HG02571 (cell line): ENCODE measurements around the gene FCHSD1.
"Not testable (repeated sequence)": the region's sequence is repeated elsewhere in the genome, so short reads cannot be mapped to it uniquely, and the experiment has no call there.

ENCODE experiments used
- ATAC-seq: cut with Tn5 transposase; IDR thresholded peaks from one replicate; pipeline ENCODE4 v1.9.1; 2021; ENCODE audit warnings: mild to moderate bottlenecking, moderate library complexity; ENCODE audit not compliant: unreplicated experiment

The FCHSD1 gene

DNA sequence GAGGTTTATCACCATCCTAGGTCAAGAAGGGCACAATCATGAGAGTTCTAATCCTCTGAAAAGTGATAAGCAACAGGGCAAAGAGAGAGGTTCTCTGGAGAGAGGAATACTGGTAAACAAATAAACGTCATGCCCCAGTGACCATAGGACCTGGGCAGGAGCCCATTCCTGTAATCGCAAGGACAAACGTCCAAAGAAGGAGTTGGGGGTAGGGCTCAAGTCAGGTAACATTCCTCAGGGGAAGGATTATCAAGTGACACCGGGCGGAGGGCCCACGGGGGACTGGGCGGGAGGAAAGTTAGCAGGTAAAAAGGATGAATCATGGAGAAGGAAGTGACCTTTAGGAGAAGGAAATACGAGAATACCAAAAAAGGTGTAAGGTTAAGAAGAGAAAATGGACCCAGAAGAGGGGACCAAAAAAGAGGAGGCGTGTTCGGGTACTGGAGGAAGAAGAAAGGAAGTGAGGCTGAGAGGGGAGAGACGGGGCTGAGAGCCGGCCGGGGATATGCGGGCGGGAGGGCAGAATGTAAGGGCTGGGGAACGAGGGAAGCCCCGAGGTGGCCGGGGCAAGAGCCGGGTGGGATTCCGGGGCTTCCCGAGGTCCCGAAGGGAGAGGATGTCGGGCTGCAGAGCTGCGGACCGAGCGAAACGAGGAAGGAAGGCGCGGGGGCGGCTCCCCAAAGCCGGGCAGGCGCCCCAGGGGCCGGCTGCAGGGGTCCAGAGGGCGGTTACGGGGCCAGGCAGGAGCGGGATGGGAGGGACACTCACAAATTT is 33.0 kb downstream of the FCHSD1 start:
- peak; percentile 24 for ATAC-seq

DNA sequence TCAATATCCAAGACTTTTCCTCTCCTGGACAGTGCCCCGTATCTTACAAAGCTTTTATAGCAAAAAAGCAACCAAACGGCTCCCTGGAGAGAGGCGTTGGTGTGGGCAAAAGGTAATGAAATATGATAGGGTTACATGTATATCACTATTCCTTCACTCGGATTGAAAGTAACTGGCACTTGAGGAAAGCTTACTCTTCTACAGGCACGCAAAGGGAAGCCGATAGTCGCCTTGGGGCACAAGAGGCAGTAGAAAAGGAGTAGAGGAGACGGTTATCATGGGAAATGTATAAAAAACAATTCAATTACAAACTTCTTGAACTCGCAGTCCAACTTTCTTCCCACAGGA is 33.6 kb downstream of the FCHSD1 start:
- ATAC-seq: no peak

DNA sequence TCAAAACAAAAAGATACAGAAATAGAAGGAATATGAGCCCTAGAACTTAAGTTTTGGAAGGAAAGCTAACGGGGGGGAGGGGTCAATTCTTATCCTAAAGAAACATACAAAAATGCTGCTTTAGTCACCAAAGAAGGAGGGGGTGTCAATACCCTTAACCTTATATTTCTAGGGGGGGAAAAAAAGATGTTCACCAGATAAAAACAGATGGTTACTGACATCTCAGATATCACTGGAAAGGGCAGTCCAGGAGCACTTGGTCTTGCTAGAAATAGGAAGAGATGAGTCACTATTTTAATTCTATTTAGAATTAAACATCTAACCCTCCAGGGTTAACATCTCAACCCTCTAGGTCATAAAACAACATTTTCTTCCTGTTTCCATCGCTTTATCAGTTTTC is 34.1 kb downstream of the FCHSD1 start:
- no peak for ATAC-seq

DNA sequence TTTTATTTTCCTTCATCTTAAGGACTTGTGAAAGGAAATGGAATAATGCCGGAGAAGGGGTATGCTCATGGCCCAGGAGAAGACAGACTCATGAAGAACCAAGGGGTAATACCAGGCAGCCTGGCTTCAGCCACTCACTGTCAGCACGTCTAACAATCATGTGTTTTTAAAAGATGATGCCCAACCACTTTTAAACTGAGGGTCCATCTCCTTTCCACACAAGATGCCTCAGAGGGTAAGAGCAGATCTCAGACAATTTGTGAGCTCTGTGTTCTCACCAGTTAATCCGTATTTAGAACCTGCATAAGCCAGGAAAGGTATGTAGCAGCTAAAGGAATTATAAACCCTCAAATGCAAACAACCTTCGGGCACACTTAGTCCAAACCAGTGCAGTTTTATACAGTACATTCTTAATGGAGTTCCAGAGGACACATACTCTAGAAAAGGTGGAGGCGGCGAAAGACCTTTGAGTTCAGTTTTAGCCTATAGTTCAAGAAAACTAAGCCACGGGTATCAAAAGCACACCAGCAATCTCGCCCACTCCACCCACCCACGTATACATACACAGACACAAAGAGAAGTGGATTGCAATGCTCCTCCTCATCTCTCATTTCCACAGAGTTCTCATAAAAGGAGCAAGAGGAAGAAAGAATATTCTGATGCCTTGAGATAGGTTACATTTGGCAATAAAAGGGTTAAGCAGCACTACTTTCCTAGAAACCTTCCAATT is 35.1 kb downstream of the FCHSD1 start:
- no peak for ATAC-seq

- no peak for ATAC-seq
Measured at GRCh38 chr5:141613344-141613743, 37.9 kb downstream of the FCHSD1 start.

GRCh38 chr5:141611289-141611688 is 39.9 kb downstream of the FCHSD1 start:
- no peak for ATAC-seq

DNA sequence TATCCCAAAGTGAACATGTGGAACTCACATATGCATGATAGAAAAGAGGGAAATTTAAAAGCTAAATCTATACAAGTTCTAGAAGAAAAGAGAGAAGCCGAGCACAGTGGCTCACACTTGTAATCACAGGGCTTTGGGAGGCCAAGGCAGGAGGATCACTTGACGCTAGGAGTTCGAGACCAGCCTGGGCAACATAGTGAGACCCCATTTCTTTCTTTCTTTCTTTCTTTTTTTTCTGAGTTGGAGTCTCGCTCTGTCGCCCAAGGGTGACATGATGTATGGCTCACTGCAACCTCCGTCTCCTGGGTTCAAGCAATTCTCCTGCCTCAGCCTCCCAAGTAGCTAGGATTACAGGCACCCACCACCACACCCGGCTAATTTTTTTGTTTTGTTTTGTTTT is 41.3 kb downstream of the FCHSD1 start:
- ATAC-seq: not testable (repeated sequence)

GRCh38 chr5:141609044-141609443 is 42.2 kb downstream of the FCHSD1 start:
- no peak for ATAC-seq

DNA sequence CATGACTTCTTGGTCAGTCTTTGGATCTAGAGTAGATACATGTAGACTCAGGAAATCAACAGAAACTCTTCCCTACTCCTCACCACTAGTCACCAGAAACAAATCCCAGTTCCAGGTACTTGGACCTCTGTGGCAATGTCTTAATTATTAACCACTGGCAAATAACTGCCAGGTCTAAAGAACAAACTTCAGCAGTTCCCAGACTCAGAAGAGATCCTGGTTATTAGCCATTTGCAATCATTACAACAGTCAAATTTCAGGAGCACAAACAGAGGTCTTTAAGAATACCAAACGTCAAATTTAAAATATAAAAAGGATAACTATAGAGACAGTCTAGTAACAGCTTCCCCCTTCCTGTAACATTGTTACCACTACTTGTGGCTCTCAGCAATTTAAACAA is 42.7 kb downstream of the FCHSD1 start:
- ATAC-seq: no peak

- ATAC-seq: no peak
Measured at GRCh38 chr5:141608046-141608445, 43.2 kb downstream of the FCHSD1 start.

- peak; percentile 98 for ATAC-seq
Measured at GRCh38 chr5:141605523-141606277, 45.5 kb downstream of the FCHSD1 start.

- no peak for ATAC-seq
Measured at GRCh38 chr5:141603923-141604717, 47.1 kb downstream of the FCHSD1 start.

GRCh38 chr5:141602606-141603005 is 48.6 kb downstream of the FCHSD1 start:
- no peak for ATAC-seq

GRCh38 chr5:141598391-141599345 is 52.5 kb downstream of the FCHSD1 start:
- no peak for ATAC-seq

DNA sequence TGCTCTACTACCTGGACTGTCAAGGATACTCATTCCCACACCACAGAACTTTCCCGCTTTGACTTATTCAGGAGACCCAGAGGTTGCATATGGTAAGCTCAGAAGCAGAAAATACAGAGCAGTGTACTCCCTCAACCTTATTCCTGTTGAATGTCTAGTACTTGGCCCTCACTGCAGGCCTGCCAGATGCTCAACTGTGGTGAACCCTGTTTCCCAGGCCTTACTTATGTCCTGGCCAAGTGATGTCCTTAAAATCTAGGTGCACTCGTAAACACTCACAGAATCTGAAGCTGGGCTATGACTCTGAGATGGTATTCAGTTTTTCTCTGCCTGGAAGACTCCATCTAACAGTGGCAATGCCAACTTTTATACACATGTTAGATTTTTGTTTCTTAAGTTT is 53.4 kb downstream of the FCHSD1 start:
- ATAC-seq: no peak

DNA sequence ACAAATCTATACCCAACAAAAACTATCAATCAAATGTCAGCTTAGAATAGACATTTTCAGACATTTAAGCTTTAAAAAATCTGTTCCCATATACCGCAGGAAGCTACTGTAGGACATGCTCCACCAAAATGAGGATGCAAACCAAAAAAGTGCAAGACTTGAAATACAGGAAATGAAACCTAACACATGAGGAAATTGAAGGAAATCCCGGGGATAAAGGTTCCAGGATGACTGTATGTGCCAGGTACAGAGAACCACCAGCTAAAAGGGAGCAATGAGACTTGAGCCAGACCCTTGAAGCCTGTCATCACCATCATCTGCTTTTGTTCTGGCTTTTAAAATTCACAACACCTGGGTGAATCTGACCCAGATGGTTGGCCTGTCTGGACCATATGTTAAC is 53.8 kb downstream of the FCHSD1 start:
- no peak for ATAC-seq

GRCh38 chr5:141596867-141597266 is 54.4 kb downstream of the FCHSD1 start:
- no peak for ATAC-seq

- ATAC-seq: no peak
Measured at GRCh38 chr5:141590127-141590526, 61.1 kb downstream of the FCHSD1 start.
